GM12878 (cell line): ENCODE results near the gene USP10. TPM values are rescaled to one million over a fixed set of nuclear protein-coding genes. Genes with fewer than 3 reads are reported as not detected.

Experiments used
- ATAC-seq: fragments of 200-7000 bp; cut with Tn5 transposase; 3 replicates; pipeline ENCODE4 v1.9.1; 2020; ENCODE audit warnings: mild to moderate bottlenecking, moderate library complexity
- BruUV-seq: library from RNA; stranded (reverse); fragments of 400-500 nt; replicated peaks from 2 replicates; lab custom pipeline; 2021; lab: Mats Ljungman, UMichigan
- CTCF ChIA-PET: fragments of 300-600 bp; sonication (Branson Sonifier 250); formaldehyde crosslinking; extraction: SDS; loops from one replicate; lab custom pipeline; 2021; ENCODE audit warnings: inconsistent platforms; lab: Yijun Ruan, JAX
- POLR2A ChIA-PET: fragments of 350-600 bp; formaldehyde crosslinking; extraction: SDS; loops from one replicate; lab custom pipeline; 2021; ENCODE audit warnings: inconsistent platforms; lab: Charles Lee
- RAD21 ChIA-PET: fragments of 300-600 bp; sonication (Branson Sonifier 250); formaldehyde crosslinking; loops from one replicate; lab custom pipeline; 2023; ENCODE audit warnings: antibody characterized with exemption; ENCODE audit not compliant: unreplicated experiment; lab: Charles Lee
- SMC1A ChIA-PET: fragments of 300-600 bp; sonication (Branson Sonifier 250); formaldehyde crosslinking; loops from one replicate; lab custom pipeline; 2023; ENCODE audit not compliant: unreplicated experiment, uncharacterized antibody; lab: Charles Lee
- DNase-seq: peaks from one replicate; pipeline ENCODE4 v3.0.0-alpha.2; 2011; ENCODE audit warnings: low read depth, low spot score
- FAIRE-seq: peaks from 3 replicates; lab custom pipeline; 2011; peaks lifted over from hg19 to GRCh38; lab: Jason Lieb, UNC
- H2AFZ ChIP-seq: 2 replicates; pipeline ENCODE4 v1.6.0; 2011; ENCODE audit warnings: low read depth, low read length, control low read depth; ENCODE audit not compliant: control insufficient read depth
- H3K27ac ChIP-seq: 2 replicates; pipeline ENCODE4 v1.5.1; 2011; ENCODE audit warnings: control low read depth; ENCODE audit not compliant: control insufficient read depth, insufficient read depth
- H3K27me3 ChIP-seq, 2 experiments: replicated peaks in 1 of 2; 2 replicates each; pipeline versions ENCODE4 v1.6.0 to v1.6.1; 2011; ENCODE audit warnings: low read length in 1 of 2; ENCODE audit not compliant: control insufficient read depth in 2 of 2, insufficient read depth in 2 of 2
- H3K36me3 ChIP-seq, 2 experiments: 2 replicates each; pipeline ENCODE4 v1.5.1; 2011; ENCODE audit warnings: low read length in 1 of 2; ENCODE audit not compliant: control insufficient read depth in 2 of 2, insufficient read depth in 2 of 2
- H3K4me1 ChIP-seq: 2 replicates; pipeline ENCODE4 v1.6.1; 2011; ENCODE audit warnings: mild to moderate bottlenecking, low read length, moderate library complexity, mixed read lengths; ENCODE audit not compliant: control insufficient read depth, insufficient read depth
- H3K4me2 ChIP-seq: 2 replicates; pipeline ENCODE4 v1.6.0; 2011; ENCODE audit warnings: control low read depth; ENCODE audit not compliant: control insufficient read depth, insufficient read depth
- H3K4me3 ChIP-seq: fragments of 200-600 bp; sonication (generic); 2 replicates; pipeline ENCODE4 v1.5.1; 2016
- H3K79me2 ChIP-seq: 2 replicates; pipeline ENCODE4 v1.6.0; 2011; ENCODE audit warnings: low read length; ENCODE audit not compliant: control insufficient read depth, insufficient read depth
- H3K9ac ChIP-seq: 2 replicates; pipeline ENCODE4 v1.8.0; 2011; ENCODE audit warnings: low read length, control low read depth, mixed read lengths; ENCODE audit not compliant: control insufficient read depth, insufficient read depth
- H3K9me3 ChIP-seq: replicated peaks from 3 replicates; pipeline ENCODE4 v1.5.1; 2011; ENCODE audit warnings: mild to moderate bottlenecking, low read length; ENCODE audit not compliant: control insufficient read depth, insufficient read depth
- H4K20me1 ChIP-seq: 2 replicates; pipeline ENCODE4 v1.6.0; 2011; ENCODE audit not compliant: control insufficient read depth, insufficient read depth
- WGBS: methylation state at CpG from one replicate; pipeline ENCODE4 v1.1.6; 2016; ENCODE audit warnings: low lambda C conversion rate; ENCODE audit not compliant: insufficient replicate concordance, insufficient coverage; ENCODE audit errors: missing lambda C conversion rate; 5-methylcytosine and 5-hydroxymethylcytosine counted together
- in situ Hi-C: fragments of 300-500 bp; cut with MboI; formaldehyde crosslinking; loops from 9 replicates; pipeline ENCODE4 v1.14.3; 2018; ENCODE audit warnings: mixed read lengths
- intact Hi-C: fragments of 100-400 bp; cut with micrococcal nuclease; formaldehyde crosslinking; loops from one replicate; pipeline ENCODE4 v1.14.2; 2022; ENCODE audit not compliant: unreplicated experiment
- polyA plus RNA-seq, 11 experiments: library from polyadenylated mRNA; depleted of rRNA in 4 of 11; unstranded in 6 of 11; stranded (reverse) in 5 of 11; fragments of >200 nt; fragmentation: Nextera tagmentation in 4 of 11; fragmentation: Illumina TruSeq in 1 of 11; extraction: Ambion mirVana in 4 of 11; extraction: Trizol in 1 of 11; gene quantifications; 1 replicate in 1 of 11; 2 replicates in 10 of 11; pipeline versions ENCODE4 v1.2.1 to v1.2.3, GENCODE V29; 2011 to 2016; ENCODE audit warnings: inconsistent platforms in 2 of 11, missing spikeins in 2 of 11, low read depth in 1 of 11
- total RNA-seq, 4 experiments: library from RNA; depleted of rRNA in 3 of 4; stranded (reverse); fragments of >200 nt in 3 of 4; fragmentation: Illumina TruSeq in 1 of 4; extraction: Trizol in 1 of 4; gene quantifications; 2 replicates each; pipeline versions ENCODE4 v1.2.1 to v1.2.3, GENCODE V29; 2013 to 2021
- TF ChIP-seq, protein P1 (sequence below): fragments of 450-650 bp; IDR thresholded peaks from 2 replicates; pipeline ENCODE4 v1.6.1; 2016; ENCODE audit warnings: mild to moderate bottlenecking
- TF ChIP-seq, protein P2 (sequence below): IDR thresholded peaks from 2 replicates; pipeline ENCODE4 v1.6.1; 2011; ENCODE audit warnings: low read depth, mild to moderate bottlenecking, low read length, moderate library complexity, borderline replicate concordance; ENCODE audit errors: extremely low read depth
- TF ChIP-seq, protein P3 (sequence below): IDR thresholded peaks from 2 replicates; pipeline ENCODE4 v1.6.1; 2012; ENCODE audit warnings: low read depth, low read length, improper control_type of control experiment

The USP10 gene
- total and polyA plus RNA-seq, 10 of the 15 experiments (the other 5 are each of a cell fraction or from before 2014, with no cell fraction given), result 46.1 to 160 (median 105) TPM

DNA sequence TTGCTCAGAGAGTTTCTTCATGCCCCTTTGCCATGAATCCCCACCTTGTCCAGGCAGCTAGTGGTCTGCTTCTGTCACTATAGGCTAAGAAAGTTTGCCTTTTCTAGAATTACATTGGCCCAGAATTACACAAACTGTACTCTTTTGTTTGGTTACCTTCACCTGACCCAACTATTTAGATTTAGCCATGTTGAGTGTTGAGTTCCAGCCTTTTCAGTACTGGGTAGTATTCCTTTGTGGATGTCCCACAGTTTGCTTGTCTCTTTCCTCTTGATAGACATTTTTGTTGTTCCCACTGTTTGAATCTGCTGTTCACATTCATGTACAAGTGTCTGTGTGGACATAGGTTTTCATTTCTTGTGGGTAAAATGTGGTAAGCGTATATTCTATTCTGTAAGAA, 22.3 kb downstream of the USP10 start:
- ATAC-seq, result no peak
- Histone ChIP-seq H2AFZ (no peak overlapping the region), H3K4me1 (peaks cover 30% of the 10 kb centered on the region), H3K79me2 (peaks cover 94% of the 10 kb centered on the region), H3K9me3 (no peaks in the 10 kb centered on the region), H3K9ac (no peak overlapping the region), H3K27ac (no peak overlapping the region), H4K20me1 (no peaks in the 10 kb centered on the region), H3K4me3 (no peak overlapping the region), H3K4me2 (no peak overlapping the region), H3K27me3 (no peaks in the 10 kb centered on the region), H3K36me3 (peaks cover 6 to 8% of the 10 kb centered on the region in 2 experiments)
- 95% methylated on average over 1 of the region's 1 CpG for WGBS
- SMC1A ChIA-PET, result interaction anchor here (1.7 to 5.8 kb wide), 3 partner anchors 21 to 99 kb away, joined by 6 to 88 read pairs (median 7); no protein-coding TSS in a partner anchor
- RAD21 ChIA-PET, result interaction anchor here (1.5 to 1.6 kb wide), 2 partner anchors 18 to 50 kb away, joined by 4 to 8 read pairs; no protein-coding TSS in a partner anchor
- no peak for FAIRE-seq
- POLR2A ChIA-PET, result interaction anchor here (1.1 kb wide), 1 partner anchor 24 kb away, joined by 5 read pairs; no protein-coding TSS in a partner anchor
- TF ChIP-seq, protein P1, sequence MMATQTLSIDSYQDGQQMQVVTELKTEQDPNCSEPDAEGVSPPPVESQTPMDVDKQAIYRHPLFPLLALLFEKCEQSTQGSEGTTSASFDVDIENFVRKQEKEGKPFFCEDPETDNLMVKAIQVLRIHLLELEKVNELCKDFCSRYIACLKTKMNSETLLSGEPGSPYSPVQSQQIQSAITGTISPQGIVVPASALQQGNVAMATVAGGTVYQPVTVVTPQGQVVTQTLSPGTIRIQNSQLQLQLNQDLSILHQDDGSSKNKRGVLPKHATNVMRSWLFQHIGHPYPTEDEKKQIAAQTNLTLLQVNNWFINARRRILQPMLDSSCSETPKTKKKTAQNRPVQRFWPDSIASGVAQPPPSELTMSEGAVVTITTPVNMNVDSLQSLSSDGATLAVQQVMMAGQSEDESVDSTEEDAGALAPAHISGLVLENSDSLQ, result no peak
- TF ChIP-seq, protein P2, sequence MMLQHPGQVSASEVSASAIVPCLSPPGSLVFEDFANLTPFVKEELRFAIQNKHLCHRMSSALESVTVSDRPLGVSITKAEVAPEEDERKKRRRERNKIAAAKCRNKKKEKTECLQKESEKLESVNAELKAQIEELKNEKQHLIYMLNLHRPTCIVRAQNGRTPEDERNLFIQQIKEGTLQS, result no peak
- TF ChIP-seq, protein P3, sequence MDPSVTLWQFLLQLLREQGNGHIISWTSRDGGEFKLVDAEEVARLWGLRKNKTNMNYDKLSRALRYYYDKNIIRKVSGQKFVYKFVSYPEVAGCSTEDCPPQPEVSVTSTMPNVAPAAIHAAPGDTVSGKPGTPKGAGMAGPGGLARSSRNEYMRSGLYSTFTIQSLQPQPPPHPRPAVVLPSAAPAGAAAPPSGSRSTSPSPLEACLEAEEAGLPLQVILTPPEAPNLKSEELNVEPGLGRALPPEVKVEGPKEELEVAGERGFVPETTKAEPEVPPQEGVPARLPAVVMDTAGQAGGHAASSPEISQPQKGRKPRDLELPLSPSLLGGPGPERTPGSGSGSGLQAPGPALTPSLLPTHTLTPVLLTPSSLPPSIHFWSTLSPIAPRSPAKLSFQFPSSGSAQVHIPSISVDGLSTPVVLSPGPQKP, result no peak
- no TSS peak for BruUV-seq
- CTCF ChIA-PET, result interaction anchor here (0.7 to 10.5 kb wide), 4 partner anchors 16 to 98 kb away, joined by 3 to 196 read pairs (median 89); no protein-coding TSS in a partner anchor
- in situ Hi-C loops, result no loop called here
- intact Hi-C loops, result no loop called here
- no peak for DNase-seq
